Left forelimb (tissue), 1 donor: ENCODE data around the gene EPN2.

Experiments
- DNase-seq: peaks from one replicate; pipeline ENCODE4 v3.0.0-alpha.2; 2018; ENCODE audit warnings: low spot score

EPN2 gene

GRCh38 chr17:19239544-19239943, 2.4 kb downstream of the EPN2 start:
- DNase-seq, result no peak

- no peak for DNase-seq
These were observed 5.2 kb downstream of the EPN2 start for GRCh38 chr17:19242323-19242722.

GRCh38 chr17:19242926-19243325, 5.8 kb downstream of the EPN2 start:
- DNase-seq, result no peak

- no peak for DNase-seq
These were observed 6.7 kb downstream of the EPN2 start for GRCh38 chr17:19243838-19244237.

GRCh38 chr17:19244357-19244756, 7.2 kb downstream of the EPN2 start:
- DNase-seq, result no peak

GRCh38 chr17:19244781-19245180, 7.6 kb downstream of the EPN2 start:
- no peak for DNase-seq

- no peak for DNase-seq
These were observed 10.3 kb downstream of the EPN2 start for GRCh38 chr17:19247473-19247872.

GRCh38 chr17:19248151-19248927, 11.2 kb downstream of the EPN2 start:
- DNase-seq, result no peak

GRCh38 chr17:19248928-19249574, 11.9 kb downstream of the EPN2 start:
- no peak for DNase-seq

GRCh38 chr17:19249681-19250080, 12.5 kb downstream of the EPN2 start:
- DNase-seq, result no peak

GRCh38 chr17:19250421-19251173, 13.4 kb downstream of the EPN2 start:
- DNase-seq, result no peak

- DNase-seq, result no peak
These were observed 15.9 kb downstream of the EPN2 start for GRCh38 chr17:19253112-19253511.

- no peak for DNase-seq
These were observed 17.5 kb downstream of the EPN2 start for GRCh38 chr17:19254651-19255050.

GRCh38 chr17:19255279-19255678, 18.1 kb downstream of the EPN2 start:
- DNase-seq, result no peak

- DNase-seq, result no peak
These were observed 21.2 kb downstream of the EPN2 start for GRCh38 chr17:19258371-19258770.

- DNase-seq, result no peak
These were observed 23.8 kb downstream of the EPN2 start for GRCh38 chr17:19260958-19261357.

- no peak for DNase-seq
These were observed 24.3 kb downstream of the EPN2 start for GRCh38 chr17:19261426-19261825.

GRCh38 chr17:19262650-19263631, 25.8 kb downstream of the EPN2 start:
- no peak for DNase-seq

GRCh38 chr17:19263641-19264051, 26.5 kb downstream of the EPN2 start:
- DNase-seq, result no peak

- DNase-seq, result no peak
These were observed 27.1 kb downstream of the EPN2 start for GRCh38 chr17:19264268-19264667.

- DNase-seq, result no peak
These were observed 27.5 kb downstream of the EPN2 start for GRCh38 chr17:19264681-19265080.

- DNase-seq, result no peak
These were observed 28.6 kb downstream of the EPN2 start for GRCh38 chr17:19265755-19266154.
